Keratinocyte (primary cell): ENCODE data around the gene PLCG2. TPM values are rescaled to one million over a fixed set of nuclear protein-coding genes. Genes with fewer than 3 reads are reported as not detected.

Experiments used
- DNase-seq: peaks from one replicate; pipeline ENCODE4 v3.0.0-alpha.2; 2011; ENCODE audit warnings: low read depth, missing footprints, low spot score
- FAIRE-seq: peaks from 2 replicates; lab custom pipeline; 2011; peaks lifted over from hg19 to GRCh38; lab: Jason Lieb, UNC
- H2AFZ ChIP-seq: 2 replicates; pipeline ENCODE4 v1.6.0; 2012; ENCODE audit warnings: low read length, control low read depth, inconsistent platforms; ENCODE audit not compliant: control insufficient read depth
- H3K27ac ChIP-seq: 2 replicates; pipeline ENCODE4 v1.5.1; 2011; ENCODE audit warnings: low read length; ENCODE audit not compliant: control insufficient read depth, insufficient read depth
- H3K27me3 ChIP-seq: 3 replicates; pipeline ENCODE4 v1.6.0; 2011; ENCODE audit warnings: low read length; ENCODE audit not compliant: control insufficient read depth, insufficient read depth; ENCODE audit errors: extremely low read depth
- H3K36me3 ChIP-seq, 2 experiments: 2 replicates in 1 of 2; 3 replicates in 1 of 2; pipeline ENCODE4 v1.5.1; 2011; ENCODE audit warnings: low read length in 2 of 2, mild to moderate bottlenecking in 1 of 2; ENCODE audit not compliant: control insufficient read depth in 2 of 2, insufficient read depth in 2 of 2; ENCODE audit errors: extremely low read depth in 1 of 2
- H3K4me1 ChIP-seq: 3 replicates; pipeline ENCODE4 v1.5.1; 2011; ENCODE audit warnings: low read length; ENCODE audit not compliant: control insufficient read depth, insufficient read depth; ENCODE audit errors: extremely low read depth
- H3K4me2 ChIP-seq: 3 replicates; pipeline ENCODE4 v1.6.0; 2011; ENCODE audit warnings: low read depth, low read length; ENCODE audit not compliant: control insufficient read depth, insufficient read depth; ENCODE audit errors: extremely low read depth
- H3K4me3 ChIP-seq, 3 experiments: fragments of 200-600 bp in 1 of 3; sonication (generic) in 1 of 3; 2 replicates in 2 of 3; 3 replicates in 1 of 3; pipeline ENCODE4 v1.5.1; 2011 to 2016; ENCODE audit warnings: low read length in 3 of 3, mild to moderate bottlenecking in 3 of 3, control low read depth in 2 of 3, inconsistent platforms in 1 of 3, low read depth in 1 of 3, mixed read lengths in 1 of 3, mixed run types in 1 of 3, moderate library complexity in 1 of 3; ENCODE audit not compliant: control insufficient read depth in 2 of 3, insufficient read depth in 2 of 3; ENCODE audit errors: extremely low read depth in 1 of 3
- H3K79me2 ChIP-seq: 2 replicates; pipeline ENCODE4 v1.6.0; 2012; ENCODE audit warnings: low read length; ENCODE audit not compliant: control insufficient read depth, insufficient read depth
- H3K9ac ChIP-seq: 3 replicates; pipeline ENCODE4 v1.6.0; 2011; ENCODE audit warnings: low read length; ENCODE audit not compliant: control insufficient read depth, insufficient read depth; ENCODE audit errors: extremely low read depth
- H3K9me1 ChIP-seq: 3 replicates; pipeline ENCODE4 v1.6.0; 2011; ENCODE audit warnings: low read length; ENCODE audit not compliant: control insufficient read depth, insufficient read depth; ENCODE audit errors: extremely low read depth
- H3K9me3 ChIP-seq: 2 replicates; pipeline ENCODE4 v1.5.1; 2012; ENCODE audit warnings: low read depth, low read length; ENCODE audit not compliant: control insufficient read depth
- H4K20me1 ChIP-seq: 3 replicates; pipeline ENCODE4 v1.6.0; 2011; ENCODE audit warnings: low read length; ENCODE audit not compliant: control insufficient read depth, insufficient read depth; ENCODE audit errors: extremely low read depth
- CTCF ChIP-seq, 3 experiments: IDR thresholded peaks in 1 of 3; conservative IDR thresholded peaks in 1 of 3; optimal IDR thresholded peaks in 1 of 3; 2 replicates in 2 of 3; 3 replicates in 1 of 3; pipeline versions ENCODE3 to v1.5.1; 2011; ENCODE audit warnings: low read length in 3 of 3, mild to moderate bottlenecking in 3 of 3, moderate library complexity in 2 of 3, control low read depth in 1 of 3, inconsistent platforms in 1 of 3; ENCODE audit not compliant: insufficient read depth in 2 of 3; ENCODE audit errors: extremely low read depth in 1 of 3
- EZH2 ChIP-seq: IDR thresholded peaks from one replicate; pipeline ENCODE4 v1.6.1; 2012; ENCODE audit warnings: inconsistent platforms, mild to moderate bottlenecking, low read length, moderate library complexity
- dilution Hi-C: fragments of 300-500 bp; cut with MboI; formaldehyde crosslinking; loops from one replicate; pipeline ENCODE4 v1.7.0; 2020; ENCODE audit warnings: low sequenced_read_pairs; ENCODE audit not compliant: extremely low pct_ligation_motif_present
- polyA plus RNA-seq, 5 experiments: library from polyadenylated mRNA; depleted of rRNA in 3 of 5; stranded (reverse) in 3 of 5; stranded (forward) in 1 of 5; unstranded in 1 of 5; fragments of >200 nt; gene quantifications; 1 replicate in 1 of 5; 2 replicates in 3 of 5; 3 replicates in 1 of 5; pipeline versions ENCODE4 v1.2.1 to v1.2.3, GENCODE V29; 2011 to 2012; ENCODE audit warnings: missing spikeins in 2 of 5, low read depth in 1 of 5, low replicate concordance in 1 of 5

The PLCG2 gene
- polyA plus RNA-seq, 1 donor (not counting 4 experiments of a cell fraction or from before 2014, with no cell fraction given), result 3.5 TPM

- no peak for FAIRE-seq
- Histone ChIP-seq H3K4me2 (no peak overlapping the region), H2AFZ (no peak overlapping the region), H3K4me3 (no peak overlapping the region), H3K4me1 (no peaks in the 10 kb centered on the region), H3K9me3 (no peaks in the 10 kb centered on the region), H3K9me1 (no peaks in the 10 kb centered on the region), H3K27ac (no peak overlapping the region), H3K36me3 (no peaks in the 10 kb centered on the region), H3K79me2 (no peaks in the 10 kb centered on the region), H3K9ac (no peak overlapping the region), H4K20me1 (no peaks in the 10 kb centered on the region), H3K27me3 (no peaks in the 10 kb centered on the region)
- no peak for TF ChIP-seq CTCF (optimal IDR thresholded peaks at IDR 0.05 in 1 of 3, IDR thresholded peaks at IDR 0.05 in 1 of 3, conservative IDR thresholded peaks at IDR 0.05 in 1 of 3; ENCODE audit: extremely low read depth in 1 of 3, insufficient read depth in 2 of 3, low read length in 3 of 3)
- TF ChIP-seq EZH2, result no peak
- dilution Hi-C loops, result no loop called here
- no peak for DNase-seq
Observed at GRCh38 chr16:81888520-81889394, 109.7 kb downstream of the PLCG2 start.

- Histone ChIP-seq H3K27me3 (no peaks in the 10 kb centered on the region), H3K4me2 (no peak overlapping the region), H3K79me2 (no peaks in the 10 kb centered on the region), H3K4me1 (no peaks in the 10 kb centered on the region), H2AFZ (no peak overlapping the region), H3K9ac (no peak overlapping the region), H3K4me3 (no peak overlapping the region), H3K9me3 (no peaks in the 10 kb centered on the region), H3K36me3 (no peaks in the 10 kb centered on the region), H3K27ac (no peak overlapping the region), H4K20me1 (no peaks in the 10 kb centered on the region), H3K9me1 (no peaks in the 10 kb centered on the region)
- FAIRE-seq, result no peak
- no peak for DNase-seq
- TF ChIP-seq EZH2 (no peak), CTCF (optimal IDR thresholded peaks at IDR 0.05 in 1 of 3, IDR thresholded peaks at IDR 0.05 in 1 of 3, conservative IDR thresholded peaks at IDR 0.05 in 1 of 3; ENCODE audit: extremely low read depth in 1 of 3, insufficient read depth in 2 of 3, low read length in 3 of 3) (no peak)
- dilution Hi-C loops, result no loop called here
Observed at GRCh38 chr16:81891736-81892364, 112.8 kb downstream of the PLCG2 start.
